Measurements from ENCODE around the gene GTF2F2.

DNA sequence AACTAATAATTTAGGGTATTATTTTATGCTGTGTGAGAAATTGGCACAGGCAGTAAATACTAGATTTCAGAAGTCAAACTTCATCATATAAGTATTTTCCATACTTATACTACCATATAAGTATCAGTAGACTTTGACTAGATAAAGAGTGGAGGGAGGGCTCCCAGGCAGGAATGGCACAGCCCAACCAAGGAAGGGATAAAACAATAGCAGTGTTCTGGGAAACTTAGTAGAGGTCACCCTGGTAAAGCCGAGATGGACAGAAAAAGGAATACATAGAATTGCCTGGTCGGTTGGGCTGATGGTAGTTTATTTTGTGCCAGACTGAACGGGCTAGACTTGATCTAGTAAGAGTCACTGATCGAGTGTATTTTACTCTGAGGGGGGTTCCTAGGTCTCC lies 100.1 kb downstream of the GTF2F2 start:
- no peak for TF ChIP-seq POLR2A (IDR thresholded peaks at IDR 0.05)
- TF ChIP-seq, protein P1, sequence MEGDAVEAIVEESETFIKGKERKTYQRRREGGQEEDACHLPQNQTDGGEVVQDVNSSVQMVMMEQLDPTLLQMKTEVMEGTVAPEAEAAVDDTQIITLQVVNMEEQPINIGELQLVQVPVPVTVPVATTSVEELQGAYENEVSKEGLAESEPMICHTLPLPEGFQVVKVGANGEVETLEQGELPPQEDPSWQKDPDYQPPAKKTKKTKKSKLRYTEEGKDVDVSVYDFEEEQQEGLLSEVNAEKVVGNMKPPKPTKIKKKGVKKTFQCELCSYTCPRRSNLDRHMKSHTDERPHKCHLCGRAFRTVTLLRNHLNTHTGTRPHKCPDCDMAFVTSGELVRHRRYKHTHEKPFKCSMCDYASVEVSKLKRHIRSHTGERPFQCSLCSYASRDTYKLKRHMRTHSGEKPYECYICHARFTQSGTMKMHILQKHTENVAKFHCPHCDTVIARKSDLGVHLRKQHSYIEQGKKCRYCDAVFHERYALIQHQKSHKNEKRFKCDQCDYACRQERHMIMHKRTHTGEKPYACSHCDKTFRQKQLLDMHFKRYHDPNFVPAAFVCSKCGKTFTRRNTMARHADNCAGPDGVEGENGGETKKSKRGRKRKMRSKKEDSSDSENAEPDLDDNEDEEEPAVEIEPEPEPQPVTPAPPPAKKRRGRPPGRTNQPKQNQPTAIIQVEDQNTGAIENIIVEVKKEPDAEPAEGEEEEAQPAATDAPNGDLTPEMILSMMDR (IDR thresholded peaks at IDR 0.05): no peak
